Esophagus squamous epithelium (tissue), 4 donors: ENCODE measurements around the gene SOX10.

Source experiments
- POLR2A ChIP-seq, 4 donors: fragments of 450-650 bp; IDR thresholded peaks; one replicate each; pipeline ENCODE4 v1.6.1; 2017; ENCODE audit warnings: antibody characterized with exemption in 4 of 4, mild to moderate bottlenecking in 4 of 4, moderate library complexity in 3 of 4
- TF ChIP-seq, protein P1 (sequence below), 6 experiments: fragments of 450-650 bp in 4 of 6; fragments of 200-600 bp in 2 of 6; sonication (generic) in 2 of 6; IDR thresholded peaks; one replicate each; pipeline ENCODE4 v1.5.1; 2016 to 2019; ENCODE audit warnings: antibody characterized with exemption in 6 of 6, mild to moderate bottlenecking in 4 of 6, moderate library complexity in 4 of 6

DNA sequence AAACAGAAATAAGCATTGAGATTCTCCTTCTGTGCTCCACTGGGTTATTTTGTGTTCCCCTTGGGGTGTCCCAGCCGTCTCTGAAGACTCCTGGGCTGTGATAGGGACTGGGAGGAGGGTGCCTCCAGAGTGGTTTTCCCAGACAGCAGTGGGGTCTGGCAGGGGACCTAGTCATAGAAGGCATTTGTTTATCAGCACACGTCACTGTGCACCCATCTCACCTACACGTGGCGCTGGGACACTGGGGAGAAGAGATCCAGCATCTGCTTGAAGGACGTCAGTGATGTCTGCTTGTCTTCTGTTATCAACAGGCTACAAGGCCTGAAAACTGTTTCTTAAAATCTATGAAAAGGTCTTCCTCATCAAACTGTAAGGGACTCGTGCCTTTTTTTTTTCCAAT, 38.7 kb upstream of the SOX10 start:
- TF ChIP-seq, protein P1, sequence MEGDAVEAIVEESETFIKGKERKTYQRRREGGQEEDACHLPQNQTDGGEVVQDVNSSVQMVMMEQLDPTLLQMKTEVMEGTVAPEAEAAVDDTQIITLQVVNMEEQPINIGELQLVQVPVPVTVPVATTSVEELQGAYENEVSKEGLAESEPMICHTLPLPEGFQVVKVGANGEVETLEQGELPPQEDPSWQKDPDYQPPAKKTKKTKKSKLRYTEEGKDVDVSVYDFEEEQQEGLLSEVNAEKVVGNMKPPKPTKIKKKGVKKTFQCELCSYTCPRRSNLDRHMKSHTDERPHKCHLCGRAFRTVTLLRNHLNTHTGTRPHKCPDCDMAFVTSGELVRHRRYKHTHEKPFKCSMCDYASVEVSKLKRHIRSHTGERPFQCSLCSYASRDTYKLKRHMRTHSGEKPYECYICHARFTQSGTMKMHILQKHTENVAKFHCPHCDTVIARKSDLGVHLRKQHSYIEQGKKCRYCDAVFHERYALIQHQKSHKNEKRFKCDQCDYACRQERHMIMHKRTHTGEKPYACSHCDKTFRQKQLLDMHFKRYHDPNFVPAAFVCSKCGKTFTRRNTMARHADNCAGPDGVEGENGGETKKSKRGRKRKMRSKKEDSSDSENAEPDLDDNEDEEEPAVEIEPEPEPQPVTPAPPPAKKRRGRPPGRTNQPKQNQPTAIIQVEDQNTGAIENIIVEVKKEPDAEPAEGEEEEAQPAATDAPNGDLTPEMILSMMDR (IDR thresholded peaks at IDR 0.05): no peak
- no peak for TF ChIP-seq POLR2A (IDR thresholded peaks at IDR 0.05)
